HG02870 (cell line): Measurements from ENCODE around the gene GMDS.

ENCODE experiments used
- ATAC-seq: cut with Tn5 transposase; IDR thresholded peaks from one replicate; pipeline ENCODE4 v1.9.1; 2021; ENCODE audit warnings: mild to moderate bottlenecking, moderate library complexity; ENCODE audit not compliant: unreplicated experiment

GMDS gene

DNA sequence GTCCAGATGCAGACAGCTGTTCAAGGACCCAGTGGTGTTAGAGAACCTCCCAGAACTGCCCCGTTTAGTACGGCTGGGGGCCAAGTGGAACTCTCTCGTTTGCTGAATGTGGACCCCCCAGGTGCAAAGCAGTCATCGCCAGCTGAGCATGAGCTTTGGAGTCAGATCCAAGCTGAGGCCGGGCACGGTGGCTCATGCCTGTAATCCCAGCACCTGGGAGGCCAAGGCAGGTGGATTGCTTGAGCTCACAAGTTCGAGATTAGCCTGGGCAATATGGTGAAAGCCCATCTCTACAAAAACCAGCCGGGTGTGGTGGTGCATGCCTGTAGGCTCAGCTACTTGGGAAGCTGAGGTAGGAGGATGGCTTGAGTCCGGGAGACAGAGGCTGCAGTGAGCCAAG, 606.0 kb downstream of the GMDS start:
- ATAC-seq: no peak

DNA sequence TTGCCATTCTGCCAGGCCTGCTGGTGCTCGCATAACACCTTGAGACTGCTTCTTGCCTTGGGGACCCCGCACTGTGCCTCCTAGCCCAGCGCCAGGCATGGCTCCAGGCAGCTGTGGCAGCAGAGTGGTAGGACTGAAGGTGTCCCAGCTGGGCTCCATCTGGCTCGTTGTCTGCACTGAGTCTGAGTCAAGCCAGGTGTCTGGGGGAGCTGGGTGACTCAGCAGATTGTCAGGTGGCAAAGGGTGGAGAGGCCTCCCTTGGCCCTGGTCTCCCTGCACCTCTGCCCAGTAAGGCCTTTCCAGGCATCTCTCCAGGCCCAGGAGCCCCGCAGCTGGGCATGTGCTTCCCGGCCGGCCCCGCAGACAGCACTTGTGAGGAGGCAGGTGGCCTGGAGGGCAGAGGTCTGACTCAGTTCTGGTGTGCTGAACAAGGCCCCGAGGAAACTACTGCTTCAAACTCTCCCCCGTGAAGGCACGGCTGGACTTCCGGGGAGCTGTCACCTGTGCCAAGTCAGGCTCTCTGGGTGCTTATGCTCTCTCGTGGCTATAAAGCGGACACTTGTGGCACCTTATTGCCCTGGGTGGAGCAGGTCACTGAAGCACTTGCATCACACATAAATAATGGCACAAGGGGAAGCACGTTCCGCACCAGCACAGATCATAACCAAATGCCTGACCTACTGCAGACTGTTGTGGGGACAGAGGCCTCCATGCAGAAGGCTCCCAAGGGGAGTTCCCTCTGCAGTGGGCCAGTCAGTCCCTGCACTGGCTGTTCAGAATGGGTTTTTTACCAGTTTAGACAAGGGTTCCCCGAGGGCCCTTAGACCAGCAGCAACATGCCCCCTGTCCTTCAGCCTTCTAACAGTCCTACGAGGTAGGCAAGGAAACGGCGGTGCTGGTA, 608.2 kb downstream of the GMDS start:
- peak; percentile 55 for ATAC-seq

DNA sequence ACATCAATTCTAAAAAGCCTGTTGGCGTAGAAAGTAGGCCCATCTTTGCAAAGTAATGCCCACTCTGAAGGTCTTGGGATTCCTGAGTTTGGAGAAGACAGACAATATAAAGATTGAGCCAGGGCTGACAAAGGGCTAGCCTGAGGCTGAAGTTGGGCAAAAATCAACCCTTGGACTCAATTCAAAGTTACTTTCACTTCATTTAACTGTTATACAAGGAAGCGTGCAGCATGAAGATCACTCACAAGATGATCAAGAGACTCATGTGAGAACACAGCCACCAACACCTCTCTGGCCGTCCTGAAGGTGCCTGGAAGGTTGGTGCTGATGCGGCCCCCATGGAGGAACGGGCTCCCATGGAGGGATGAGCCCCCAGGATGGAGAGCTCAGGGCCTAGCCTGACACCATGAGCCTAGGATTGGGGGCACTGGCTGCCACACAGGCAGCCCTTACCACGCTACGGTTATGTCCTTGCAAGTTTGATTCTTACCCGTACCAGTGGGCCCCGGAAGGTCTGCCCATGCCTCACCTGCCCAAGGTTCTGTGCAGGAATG, 609.1 kb downstream of the GMDS start:
- no peak for ATAC-seq

DNA sequence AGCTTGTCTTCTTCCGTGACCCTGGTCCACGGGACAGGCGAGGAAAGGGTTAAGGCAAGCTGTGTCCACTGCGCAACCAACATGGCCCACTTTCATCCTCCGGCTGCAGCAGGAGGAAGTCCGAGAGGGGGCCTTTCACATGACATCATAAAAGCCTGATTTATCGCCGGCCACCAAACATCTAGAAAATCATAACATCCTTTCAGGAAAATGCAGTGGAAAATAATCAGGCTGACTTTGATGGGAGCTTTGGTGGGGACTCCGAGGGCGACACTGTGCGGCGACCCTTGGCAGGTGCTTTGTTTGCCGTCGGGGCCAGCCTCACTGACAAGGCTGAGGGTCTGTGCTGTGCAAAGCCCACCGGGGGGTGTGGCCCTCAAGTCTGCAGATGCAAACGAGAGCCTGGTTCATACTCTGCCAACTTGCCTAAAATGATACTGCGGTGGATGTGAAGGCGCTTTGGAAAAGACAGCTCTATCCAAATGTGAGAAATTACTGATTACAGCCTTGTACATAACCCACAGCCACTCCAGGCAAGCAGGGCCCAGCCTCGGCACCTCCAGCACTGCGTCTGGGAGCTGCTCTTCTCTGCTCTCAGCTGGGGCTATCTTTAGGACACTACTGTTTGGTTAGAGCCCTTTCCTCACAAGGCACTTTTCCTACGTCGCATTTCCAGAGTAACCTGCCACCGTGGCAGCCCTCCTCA, 609.9 kb downstream of the GMDS start:
- no peak for ATAC-seq

DNA sequence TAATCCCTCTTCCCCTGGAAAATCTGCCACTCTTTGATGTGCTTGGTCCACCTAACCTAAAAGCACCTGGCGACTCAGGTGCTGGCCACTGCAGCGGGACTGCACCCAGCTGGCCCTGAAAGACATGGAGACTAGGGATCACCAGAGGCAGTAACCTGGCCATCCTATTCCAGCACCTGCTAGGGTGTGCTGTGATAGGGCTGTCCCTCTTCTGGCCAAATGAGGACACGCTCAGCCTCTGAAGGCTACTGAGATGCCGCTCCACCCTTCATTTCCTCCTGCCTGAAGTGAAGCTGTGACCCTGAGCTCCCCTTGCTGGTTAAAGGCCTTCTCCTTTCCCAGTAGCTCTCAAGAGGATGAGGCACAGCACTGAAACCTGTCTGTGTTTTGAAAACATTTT, 611.3 kb downstream of the GMDS start:
- ATAC-seq: no peak

DNA sequence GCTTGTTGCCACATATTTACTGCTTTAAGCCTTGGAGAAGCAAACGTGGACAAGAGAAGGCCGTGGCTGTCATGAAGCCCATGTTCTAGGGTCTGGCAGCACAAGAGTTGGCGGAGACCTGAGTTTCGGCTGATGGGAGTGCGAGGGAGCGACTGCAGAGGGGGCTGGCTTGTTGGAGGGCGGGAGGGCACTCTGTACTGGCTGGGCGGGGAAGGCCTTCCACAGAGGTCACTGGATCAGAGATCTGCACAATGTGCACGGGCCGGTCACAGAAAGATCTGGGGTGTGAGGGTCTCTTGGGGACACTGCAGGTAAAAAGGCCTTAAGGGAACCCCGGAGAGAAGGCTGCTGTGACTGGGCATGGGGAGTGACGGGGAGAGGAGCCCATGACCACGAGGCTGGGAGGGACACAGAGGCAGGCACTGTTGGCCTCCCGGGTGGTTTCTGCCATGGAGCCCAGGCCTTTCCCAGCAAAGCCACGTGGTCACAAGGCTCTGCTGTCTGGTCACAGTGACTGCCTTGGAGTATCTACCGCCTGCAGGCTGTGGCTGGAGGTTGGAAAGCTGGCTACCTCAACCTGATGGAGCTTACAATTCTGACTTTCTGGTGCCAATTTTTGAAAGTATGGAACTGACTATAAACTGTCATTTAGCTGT, 611.9 kb downstream of the GMDS start:
- no peak for ATAC-seq

DNA sequence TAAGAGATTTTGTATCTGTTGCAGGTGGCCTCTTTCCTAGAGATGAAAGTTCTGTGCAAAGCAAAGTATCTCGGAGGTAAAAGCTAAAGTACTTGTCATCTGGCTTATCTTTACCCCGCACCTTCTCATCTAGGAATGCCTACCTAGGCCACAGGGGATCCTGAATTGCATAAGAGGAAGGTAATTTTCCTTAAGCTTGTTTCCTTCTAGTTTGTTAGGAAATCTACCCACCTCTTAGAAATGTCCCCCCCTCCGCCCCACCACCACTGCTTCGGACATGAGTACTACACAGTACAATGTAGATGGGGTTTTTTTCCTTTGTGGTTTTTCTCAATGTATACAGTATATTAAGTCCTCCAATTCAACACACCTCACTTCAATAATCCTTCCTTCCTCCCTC, 614.2 kb downstream of the GMDS start:
- no peak for ATAC-seq

DNA sequence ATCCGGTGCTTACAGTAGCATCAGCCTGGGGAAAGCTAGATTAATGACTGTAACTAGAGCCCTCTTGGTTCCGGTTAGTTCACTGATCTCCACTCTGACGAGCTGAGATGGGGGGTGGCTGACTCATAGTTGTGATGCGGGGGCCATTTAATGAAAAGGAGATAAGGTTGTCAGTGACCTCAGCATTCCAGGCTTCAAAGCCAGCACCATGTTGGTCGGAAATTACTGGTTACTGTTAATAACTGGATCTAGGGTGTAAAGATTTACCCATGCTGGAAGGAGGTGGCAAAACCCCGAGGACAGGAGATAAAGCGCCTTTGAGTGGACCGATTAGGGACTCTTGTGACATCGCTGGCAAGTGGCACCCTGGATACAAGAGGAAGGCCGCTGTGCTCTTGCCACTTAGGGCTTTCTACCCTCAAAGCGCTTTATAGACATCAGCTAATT, 614.6 kb downstream of the GMDS start:
- ATAC-seq: no peak

DNA sequence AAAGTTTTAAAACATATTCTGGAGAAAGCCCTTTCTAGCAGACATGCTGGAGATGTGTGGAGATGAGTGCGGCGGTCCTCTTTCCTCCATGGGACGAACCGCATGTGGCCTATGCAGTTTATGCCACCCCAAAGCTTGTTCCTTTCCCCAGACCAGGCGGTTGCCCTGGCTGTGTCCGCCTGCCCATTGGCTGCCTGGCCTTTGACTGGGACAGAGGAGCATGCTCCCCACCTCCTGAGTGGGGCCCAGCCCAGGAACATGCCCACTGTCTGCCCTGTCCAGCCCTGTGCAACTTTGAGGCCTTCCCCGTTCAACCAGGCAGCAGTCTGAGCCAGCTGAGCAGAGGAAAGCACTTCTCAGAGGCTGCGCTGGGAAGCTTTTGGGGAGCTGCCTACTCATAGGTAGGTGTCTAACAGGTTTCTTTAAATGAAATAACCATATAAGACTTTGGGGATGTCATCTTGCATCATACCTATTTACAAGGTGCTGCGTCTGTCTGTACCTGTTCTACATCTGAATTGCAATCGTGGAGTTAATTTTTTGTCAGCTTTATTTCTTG, 615.1 kb downstream of the GMDS start:
- ATAC-seq: no peak

DNA sequence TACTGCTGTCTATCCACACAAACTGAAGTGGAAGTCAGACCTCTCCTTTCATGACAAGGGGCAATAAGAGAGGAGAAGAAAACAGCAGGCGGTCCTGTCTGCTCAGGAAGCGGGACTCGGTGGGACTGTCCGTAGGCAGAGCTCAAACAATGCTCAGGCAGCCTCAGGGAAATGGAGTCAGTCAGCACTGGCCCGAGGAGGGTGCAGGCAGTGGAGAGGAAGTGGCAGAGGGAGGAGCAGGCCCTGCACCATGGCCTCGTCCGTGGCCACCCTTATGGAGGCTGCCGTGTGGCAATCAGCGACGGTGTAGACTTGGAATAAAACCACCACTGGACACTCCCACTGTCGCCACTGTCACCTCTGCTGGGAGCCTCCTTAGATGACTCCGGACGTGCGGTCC, 616.1 kb downstream of the GMDS start:
- no peak for ATAC-seq

DNA sequence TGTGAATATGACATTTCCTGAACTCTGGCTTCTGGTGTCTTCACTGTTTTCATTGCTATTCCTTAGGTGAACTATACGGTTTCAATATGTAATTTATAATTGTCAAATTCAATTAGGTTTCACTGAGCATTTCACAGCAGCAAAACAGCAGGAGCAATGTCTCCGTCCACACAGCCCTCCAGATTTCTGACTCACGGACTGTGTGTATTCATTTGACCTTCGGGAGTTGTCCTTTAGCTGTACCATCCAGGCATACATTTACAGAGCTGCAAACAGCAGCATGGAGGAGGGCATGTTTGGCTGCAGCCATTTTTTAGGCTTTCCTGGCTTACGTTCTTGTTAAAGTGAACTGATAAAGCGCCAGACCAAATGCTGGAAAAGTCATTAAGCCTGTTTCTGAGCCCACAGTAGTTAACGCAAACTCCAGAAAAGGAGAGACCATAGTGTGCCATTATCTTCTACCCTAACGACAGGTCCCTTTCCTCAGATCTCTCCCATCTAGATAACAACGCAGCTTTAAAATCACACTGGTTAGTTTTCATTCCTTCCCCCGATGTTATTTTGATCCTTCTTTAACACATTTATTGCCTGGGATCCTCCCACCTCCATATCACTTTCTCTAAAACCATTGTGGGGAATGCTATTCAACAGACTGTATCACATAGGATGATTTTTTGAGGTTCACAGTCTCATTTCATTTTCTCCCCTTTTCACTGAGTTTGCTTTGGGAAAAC, 617.4 kb downstream of the GMDS start:
- no peak for ATAC-seq

DNA sequence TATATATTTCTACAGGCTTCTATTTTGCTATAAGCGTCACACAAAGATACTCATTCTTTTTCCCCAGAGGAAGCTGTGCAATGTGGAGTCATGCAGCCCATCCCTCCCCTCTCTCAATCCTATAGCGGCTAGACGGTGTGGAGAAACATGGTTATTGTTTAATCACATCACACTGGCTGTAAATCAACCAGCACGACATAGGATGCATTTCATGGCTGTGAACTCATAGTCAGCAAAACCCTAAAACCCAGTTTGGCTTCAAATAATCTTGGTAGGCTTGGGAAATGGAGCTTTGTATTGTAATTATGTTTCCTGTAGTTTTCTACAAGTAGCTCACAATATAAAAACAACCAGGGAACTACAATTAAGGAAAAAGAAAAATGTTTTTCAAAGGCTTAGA, 618.9 kb downstream of the GMDS start:
- ATAC-seq: no peak

DNA sequence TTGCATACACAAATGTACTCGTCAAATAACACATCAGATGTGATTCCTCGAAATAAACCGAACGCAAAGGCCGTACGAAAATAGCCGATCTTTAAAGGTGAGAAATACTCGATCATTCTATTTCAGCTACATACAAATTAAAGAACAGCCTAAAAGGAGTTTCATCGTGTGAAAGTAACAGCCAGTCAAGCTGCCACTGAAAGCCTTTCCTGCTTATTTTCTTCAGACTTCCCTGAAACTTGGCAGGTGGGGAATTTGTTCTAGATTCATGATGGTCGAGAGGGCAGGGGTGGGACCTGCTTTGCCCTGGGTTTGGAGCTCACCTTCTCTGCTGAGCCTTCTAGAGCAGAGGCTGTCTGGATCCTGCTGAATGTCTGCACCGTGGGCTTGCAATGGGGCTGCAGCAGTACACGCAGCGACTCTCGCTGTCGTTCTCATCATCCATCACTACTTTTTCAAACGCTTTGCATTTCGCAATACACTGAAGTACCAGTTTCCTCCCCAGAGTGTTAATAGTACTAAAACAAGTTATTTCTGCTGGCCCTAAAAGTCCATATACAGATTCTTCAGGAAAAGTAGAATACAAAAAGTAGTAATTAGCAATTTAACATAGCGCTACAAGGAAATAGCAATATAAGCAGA, 619.5 kb downstream of the GMDS start:
- no peak for ATAC-seq

DNA sequence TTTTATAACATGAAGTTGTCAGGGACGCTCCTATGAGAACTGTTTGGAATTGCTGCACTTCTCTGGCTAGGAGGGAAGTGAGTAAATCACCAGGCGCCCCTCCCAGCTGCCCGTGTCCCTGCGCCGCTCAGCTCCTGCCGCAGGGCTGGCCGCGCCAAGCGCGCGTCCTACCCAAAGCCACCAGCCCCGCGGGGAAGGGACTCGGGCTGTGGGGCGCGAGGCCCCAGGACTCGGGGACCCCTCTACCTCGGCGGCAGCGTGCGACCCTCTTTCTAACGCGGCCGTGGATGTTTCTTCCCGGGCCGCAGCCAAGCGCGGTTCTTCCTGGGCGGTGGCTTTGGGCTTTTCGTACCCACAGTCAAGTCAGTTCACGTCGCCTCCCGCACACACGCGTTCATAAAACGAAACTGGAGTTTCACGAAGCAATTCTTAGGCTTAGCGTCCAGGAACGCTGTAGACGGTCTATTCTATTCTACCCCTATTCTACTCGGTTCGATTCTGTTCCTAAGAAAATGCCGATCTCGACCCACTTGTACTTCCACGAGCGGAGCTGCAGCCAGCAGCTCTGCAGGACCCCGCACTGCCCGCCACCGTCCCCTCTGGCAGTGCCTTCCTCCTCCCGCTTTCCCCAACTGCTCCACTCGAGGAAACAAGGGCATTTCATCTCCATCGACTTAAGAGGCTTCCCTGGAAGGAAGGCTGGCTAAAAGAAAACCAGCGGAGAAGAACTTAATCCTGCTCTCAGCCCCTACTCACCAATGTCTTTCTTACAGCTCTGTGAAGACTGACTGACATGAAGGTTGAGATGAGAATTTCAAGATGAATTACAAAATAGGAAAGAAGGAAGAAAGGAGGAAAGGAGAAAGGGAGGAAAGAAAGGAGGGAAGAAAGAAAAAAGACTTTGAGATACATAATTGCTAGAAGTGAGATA, 620.3 kb downstream of the GMDS start:
- no peak for ATAC-seq

DNA sequence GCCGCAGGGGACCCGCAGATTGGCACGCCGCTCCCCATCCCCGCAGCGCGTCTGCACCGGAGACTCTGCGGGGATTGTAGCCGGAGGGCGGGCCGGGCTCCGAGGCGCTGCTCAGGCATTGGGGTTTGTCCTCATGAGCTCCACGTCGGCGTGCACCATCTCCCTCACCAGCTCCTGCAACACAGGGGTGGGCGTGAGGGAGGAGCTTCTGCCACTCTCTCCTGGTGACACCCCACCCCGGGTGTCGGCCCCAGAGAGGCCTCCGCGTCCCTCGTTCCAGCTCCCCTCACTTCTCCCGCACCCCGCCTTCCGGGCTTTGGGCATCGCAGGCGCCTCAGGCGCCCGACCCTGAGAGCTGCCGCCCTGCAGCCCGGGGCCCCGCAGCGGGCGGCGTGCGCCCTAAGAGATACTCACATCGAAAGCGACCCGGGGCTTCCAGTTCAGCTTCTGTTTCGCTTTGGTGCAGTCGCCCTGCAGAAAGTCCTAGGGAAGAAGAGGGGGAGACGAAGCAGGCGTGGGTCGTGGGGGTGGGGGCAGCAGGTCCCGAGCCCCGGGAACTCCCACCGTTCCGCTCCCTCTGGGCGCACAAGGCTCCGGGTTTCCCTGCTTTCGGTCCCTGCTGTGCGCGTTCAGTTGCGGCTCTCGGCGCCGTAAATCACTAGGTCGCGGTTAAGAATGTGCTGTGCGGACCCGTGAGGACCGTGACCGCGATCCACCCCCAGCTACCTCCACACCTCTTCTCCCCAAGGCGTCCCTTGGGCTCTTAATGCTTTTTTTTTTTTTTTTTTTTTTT, 621.2 kb downstream of the GMDS start:
- ATAC-seq: no peak

DNA sequence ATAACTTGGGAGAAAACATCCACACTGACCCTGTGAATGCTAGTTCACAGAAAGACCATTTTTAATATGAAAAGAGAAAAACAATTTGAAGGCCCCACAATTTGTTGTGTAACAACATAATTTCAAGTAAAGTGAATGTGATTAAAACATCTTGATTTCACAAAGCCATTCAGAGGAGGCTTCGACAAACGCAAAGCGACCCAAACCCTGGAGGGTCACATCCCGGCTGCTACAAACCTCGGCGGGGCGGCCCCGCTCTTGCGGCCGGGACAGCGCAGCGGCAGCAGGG, 621.7 kb downstream of the GMDS start:
- no peak for ATAC-seq

DNA sequence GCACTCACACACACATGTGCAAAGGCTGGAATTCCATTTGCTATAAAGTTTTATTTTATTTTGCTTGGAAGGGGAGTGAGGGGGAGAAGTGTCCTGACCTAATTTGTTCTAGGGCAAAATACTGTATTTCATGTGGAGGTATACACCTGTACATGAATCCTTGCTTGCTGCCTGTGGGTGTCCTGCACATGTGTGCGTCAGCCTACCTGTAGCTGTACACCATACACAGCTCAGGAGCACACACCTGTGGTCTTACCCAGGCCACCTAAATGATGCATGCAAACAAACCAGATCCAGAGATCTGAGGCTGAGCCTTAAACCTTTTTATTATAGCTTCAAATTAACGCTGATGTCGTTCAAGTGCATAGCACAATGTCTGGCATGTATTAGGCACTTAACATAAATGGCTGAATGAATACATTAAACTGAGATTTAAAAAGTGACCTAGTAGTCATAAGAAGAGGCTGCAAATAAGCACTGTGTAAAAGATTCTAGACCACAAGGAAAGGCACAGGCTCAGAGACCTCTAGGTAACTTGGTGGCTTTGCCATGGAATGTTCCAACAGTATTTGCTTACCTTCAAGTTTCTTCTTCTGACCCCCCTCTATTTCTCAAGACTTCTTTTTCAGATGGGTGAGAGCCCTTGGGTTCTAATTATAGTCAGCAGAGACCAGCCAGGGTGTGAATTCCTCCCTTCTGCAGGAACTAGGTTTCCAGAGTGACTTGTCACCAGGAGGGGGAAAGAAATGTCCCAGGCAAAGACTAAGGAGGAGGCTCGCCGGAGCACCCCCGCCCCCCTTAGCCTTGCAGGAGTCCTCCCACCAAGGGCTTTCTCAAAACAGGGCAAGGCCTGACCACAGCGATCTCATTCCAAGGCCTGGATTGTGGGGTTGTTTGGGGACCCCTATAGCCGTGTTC, 622.3 kb downstream of the GMDS start:
- ATAC-seq: no peak
